ENCODE data around the gene HDAC11.
"Not testable (repeated sequence)": the region's sequence is repeated elsewhere in the genome, so short reads cannot be mapped to it uniquely, and the experiment has no call there.

Gene HDAC11

DNA sequence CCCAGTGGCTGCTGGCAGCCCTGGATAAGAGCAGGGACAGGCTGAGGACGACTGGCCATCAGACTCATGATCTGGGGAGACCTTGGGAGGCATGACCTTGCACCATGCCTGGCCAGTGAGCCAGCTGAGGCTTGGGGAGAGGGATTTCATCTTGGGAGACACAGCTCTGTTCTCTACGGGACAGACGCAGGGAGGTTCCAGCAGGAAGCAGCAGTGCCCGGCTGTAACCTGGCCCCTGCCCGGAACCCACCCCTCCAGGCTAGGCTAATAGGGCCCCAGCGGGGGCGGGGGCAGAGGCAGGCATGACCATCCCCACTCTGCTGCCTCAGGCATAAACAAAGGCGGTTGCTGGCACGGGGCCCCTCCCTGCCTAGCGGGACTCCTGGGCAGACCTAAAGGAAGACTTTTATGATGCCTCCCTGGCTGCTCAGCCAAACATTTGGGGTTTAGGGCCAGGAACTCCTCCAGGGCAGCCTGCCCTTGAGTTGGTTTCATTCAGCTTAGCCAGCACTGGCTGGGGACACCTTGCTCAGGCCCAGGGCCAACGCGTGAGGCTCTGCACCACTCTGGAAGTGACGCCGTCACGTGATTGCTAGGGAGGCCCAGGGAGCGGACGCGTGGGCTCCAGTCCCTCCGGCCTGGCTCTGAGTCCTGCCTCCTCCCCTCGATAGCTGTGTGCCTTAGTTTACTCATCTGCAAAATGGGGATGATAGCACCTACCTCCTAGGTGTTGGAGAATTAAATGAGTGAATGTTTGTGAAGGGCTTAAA is 27.6 kb downstream of the HDAC11 start:
- DNase-seq (ENCODE audit: low spot score), result peak; percentile 57

DNA sequence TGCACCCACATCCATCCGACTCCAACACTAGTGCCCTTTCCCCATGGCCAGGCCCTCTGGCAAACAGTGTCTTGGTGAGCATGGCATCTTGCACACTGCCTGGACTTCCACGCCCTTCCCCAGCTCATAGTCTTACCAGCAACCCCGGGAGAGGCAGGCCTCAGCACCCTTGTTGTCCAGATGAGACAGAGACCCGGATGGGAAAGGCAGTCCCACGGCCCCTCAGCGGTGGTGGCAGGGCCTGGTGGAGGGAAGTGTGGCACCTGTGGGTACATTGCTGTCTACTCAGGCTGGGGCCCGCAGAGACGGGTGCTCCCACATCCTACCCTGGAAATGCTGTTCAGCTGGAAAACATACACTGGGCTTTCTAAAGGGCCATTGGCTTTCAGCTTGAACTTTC is 28.4 kb downstream of the HDAC11 start:
- no peak for DNase-seq (ENCODE audit: low spot score)

GRCh38 chr3:13509059-13509815 is 29.1 kb downstream of the HDAC11 start:
- DNase-seq (ENCODE audit: low spot score), result no peak

DNA sequence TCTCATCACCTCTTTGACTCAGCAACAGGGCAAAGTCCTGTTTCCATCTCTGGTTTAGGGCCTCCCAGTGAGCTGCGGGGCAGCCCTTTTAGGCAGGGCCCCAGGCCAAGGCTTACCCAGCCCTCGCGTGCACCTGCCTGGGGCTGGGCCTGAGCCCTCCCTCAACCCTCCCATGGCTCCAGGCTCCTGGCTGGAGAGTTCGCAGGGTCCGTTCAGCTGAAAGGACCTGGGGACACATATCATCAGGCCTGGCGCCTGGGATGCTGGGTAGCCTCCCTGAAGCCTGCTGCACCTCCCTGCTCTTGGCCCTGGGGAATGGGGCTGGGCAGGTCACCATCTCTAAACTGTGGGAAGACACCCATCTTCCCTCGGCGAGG is 29.7 kb downstream of the HDAC11 start:
- DNase-seq (ENCODE audit: low spot score), result no peak

DNA sequence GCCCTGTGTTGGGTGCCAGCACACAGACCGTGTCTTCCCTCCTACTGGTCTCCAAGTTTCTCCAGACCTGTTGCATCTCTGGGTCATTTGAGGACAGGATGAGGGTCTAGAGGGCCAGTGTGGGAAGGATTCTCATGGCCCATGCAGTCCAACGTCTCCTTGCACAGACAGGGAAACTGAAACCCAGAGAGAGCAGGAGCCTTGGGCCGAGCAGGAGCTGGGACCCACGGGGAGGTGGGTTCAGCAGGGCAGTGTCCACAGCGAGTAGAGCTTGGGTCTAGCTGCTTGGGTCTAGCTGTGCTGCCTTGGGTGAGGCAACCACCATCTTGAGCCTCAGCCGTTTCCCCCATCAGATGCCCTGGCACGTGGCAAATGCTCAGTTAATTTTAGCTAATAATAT is 32.3 kb downstream of the HDAC11 start:
- DNase-seq (ENCODE audit: low spot score), result no peak

DNA sequence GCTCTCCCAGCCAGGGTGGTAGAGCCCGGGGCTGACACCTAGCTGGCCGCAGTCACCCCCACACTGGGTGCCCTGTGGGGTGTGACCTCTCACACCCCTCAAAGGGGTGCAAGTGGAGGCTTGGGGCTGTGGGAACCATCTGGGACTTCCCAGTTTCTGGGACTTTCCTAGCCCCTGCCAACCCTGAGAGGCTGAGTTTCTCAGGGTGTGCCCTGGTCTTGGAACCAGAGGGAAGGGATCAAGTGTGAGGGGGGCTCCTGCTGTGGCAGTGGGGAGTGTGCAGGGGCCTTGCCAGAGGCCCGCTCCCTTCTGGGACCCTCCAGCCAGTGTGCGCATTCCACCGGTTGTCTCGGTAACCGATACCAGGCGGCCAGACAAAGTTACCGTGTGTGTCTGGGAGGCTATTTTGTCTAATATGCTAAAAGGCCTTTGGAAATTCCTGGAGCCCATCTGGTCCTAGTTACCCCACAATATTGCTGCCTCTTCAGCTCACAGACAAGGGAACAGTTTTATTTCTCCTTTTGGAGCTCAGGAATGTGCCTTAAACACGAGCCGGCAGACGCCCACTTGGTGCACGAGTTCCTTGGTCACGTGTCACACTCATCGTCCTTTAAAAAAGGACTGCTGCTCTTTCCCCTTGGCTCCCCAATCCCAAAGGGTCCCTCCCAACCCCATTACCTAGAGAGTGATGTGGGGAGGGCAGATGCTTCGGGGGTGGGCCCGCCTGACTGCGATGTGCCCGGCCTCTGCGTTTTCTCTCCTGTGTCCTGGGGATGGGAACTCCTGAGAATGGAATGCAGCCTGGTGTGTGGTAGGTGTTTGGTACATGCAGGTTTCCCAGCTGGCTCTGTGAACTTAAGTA is 33.2 kb downstream of the HDAC11 start:
- peak; percentile 85 for DNase-seq (ENCODE audit: low spot score)

- DNase-seq (ENCODE audit: low spot score), result peak; percentile 48
Observed at GRCh38 chr3:13513913-13514517, 33.9 kb downstream of the HDAC11 start.

DNA sequence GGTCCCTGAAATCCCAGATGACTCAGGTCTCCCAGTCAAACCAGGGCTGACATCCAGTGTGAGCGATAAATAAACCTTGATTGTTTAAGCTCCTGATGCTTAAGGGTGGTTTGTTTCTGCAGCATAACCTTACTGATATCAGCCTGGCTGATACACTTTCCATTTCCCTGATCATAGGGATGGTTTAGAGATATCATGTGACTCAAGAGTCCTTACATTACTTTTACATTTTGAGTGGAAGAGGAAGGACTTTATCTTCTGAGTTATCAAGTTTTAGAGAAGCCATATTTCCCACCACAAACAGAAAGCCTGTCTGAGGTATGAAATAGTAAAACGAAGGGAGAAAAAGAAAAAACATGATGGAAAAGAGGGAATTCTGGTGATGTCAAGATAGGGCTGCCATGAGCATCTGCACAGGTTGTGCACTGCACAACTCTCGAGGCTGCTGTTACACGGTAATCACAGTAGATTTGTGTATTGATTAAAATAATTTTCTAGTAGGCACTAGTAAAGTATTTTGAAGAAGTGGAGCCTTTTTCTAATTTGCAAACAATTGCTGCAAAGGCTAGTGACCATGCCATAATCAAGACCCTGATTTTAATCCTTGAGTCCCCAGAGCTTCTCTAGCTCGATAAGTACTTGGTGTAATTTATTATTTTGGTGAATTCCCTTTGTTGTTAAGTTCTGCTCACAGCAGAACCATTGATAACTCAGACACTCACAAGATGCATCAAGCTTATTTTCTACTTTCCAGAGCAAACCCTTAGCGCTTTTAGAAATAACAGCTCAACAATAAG is 34.7 kb downstream of the HDAC11 start:
- DNase-seq (ENCODE audit: low spot score), result no peak

DNA sequence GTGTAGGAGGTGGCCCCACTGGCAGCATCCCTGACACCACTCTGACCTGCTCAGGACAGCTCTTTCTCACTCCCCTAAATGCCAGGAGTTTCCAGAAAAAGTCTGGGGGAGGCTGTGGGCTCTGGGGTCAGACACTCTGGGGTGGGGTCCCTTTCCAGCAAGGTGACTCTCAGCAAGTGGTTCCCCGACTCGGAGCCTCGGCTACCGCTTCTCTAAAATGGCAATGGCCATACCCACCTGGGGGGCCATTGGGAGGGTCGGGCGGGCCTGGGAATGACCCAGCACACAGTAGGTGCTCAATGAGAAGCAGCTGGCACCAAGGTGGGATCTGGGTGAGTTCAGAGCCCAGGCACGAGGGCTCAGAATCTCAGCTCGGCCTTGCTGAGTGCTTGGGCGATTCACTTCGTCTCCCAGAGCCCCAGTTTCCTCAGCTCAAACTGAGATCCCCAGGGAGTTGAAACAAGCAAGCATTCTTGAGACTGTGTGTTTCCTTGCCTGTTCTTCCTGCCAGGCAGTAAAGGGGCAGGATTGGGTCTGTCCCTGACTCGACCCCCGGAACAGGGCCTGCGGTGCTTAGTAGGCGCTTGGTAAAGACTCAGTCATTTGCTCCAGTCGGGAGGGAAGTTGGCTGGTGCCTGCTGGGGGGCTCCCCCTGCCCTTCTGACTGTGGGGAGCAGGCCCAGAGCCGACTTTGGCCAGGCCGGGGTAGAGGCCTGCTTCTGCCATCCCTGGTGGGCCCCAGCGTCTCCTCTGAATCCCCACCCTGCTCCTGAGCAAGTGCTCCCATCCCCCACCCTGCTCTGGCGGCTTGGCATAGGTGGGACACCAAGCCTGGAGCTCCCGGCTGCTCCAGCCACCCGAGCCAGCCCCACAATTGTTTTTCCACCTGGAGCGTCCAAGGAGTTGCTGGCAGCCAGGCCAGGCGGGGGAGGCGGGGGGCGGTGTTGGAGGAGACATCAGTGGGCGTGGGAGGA is 36.0 kb downstream of the HDAC11 start:
- DNase-seq (ENCODE audit: low spot score), result no peak

DNA sequence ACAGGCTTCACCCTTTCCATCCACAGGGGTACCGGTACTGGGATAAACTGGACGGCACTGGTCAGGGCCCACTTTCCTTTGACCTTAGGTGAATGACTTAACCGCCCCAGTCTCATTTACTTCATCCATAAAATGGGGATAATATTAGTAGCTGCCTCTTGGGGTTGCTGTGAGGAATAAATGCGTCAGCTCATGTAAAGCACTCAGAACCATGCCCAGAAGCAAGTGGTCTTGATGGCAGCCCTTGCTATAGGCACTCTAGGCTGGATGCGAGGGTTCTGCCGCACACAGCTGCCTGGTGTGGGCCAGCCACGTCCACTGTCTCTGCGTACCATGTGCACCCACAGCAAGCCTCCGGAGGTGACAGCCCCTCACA is 36.6 kb downstream of the HDAC11 start:
- DNase-seq (ENCODE audit: low spot score), result no peak

DNA sequence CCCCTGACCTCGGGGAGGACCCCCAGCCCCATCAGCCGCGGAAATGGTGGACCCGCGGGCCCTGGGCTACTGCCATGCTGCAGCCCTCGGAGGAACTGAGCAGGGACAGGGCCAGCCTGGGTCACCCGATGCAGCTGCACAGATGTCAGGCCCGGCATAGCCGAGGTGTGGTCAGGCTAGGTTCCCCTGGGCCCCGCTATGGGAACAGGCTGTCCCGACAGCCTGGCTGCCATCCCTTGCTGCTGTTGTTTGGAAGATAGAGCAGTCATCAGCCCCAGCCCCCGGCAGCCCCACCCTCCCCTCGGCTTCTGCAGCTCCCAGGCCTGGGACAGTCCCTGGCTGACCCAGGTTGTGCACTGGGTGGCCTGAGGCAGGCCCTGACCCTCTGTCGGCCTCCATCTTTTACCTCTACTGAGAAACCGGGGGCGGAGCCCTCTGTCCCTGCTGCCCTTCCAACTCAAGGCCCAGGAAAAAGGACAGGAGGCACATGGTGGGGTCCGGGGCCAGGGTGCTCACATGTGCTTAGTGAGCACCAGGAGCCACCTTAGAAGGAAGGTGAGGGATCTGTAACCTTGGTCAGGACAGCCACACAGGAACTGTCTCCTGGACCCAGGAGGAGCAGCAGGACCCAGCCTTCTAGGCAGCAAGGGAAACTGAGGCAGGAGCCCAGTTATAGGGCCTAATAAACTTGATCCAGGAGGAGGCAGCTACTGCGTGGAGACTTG is 37.3 kb downstream of the HDAC11 start:
- no peak for DNase-seq (ENCODE audit: low spot score)

DNA sequence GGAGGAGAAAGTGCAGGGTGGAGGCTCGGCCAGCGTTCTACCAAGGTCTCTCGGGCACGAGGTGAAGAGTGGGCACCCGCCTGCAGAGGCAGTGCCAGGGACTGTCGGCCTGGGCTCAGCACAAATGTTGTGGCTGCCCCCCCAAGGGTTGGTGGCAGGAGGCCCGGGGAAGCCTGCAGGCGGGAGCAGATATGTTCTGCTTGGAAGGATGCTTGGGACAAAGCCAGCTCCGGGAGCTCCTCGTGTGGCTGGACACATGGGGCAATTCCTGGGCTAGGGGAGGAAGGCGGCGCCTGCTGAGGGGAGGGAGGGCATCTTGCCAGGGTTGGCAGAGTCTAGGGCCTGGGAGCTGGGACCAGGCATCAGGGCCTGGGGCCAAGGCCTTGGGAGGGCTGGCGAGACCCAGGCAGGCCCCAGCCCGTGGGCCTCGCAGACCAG is 38.4 kb downstream of the HDAC11 start:
- DNase-seq (ENCODE audit: low spot score), result peak; percentile 62

DNA sequence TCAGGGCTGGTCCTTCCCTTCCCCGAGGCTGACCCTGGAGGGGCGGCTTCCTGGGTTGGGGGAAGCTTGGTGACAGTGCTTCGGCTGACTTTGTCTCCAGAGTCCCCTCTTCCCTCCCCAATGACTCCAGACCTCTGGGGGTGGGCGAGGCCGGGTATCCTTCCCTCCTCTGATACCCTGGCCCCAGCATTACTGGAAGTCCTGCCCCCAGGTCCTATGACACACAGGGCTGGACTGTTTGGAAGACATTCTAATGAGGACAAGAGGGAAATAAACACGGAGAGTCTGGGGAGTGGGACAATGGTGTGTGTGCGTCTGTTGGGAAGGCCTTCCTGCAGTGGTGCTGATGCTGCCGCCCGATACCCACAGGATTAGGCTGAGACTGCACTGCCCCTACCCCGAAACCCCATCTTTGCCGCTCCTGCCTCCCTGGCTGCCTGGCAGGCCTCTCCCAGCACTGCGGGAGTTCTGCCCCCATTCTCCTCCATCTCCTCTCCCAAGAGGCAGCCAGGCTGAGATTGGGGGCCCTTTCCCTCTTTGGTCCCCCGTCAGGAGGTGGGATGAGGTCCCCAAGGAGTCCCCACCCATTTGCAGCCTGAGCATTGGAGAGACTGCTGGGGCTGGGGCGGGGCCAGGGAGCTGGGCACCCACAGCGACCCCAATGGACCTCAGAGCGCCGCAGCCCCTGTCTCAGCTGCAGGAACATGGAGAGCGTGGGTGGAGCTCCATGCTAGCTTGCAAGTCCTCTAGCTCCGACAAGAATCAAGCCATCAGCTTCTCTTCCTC is 39.1 kb downstream of the HDAC11 start:
- no peak for DNase-seq (ENCODE audit: low spot score)

- no peak for DNase-seq (ENCODE audit: low spot score)
Observed at GRCh38 chr3:13520326-13520880, 40.3 kb downstream of the HDAC11 start.

- no peak for DNase-seq (ENCODE audit: low spot score)
Observed at GRCh38 chr3:13521309-13521708, 41.2 kb downstream of the HDAC11 start.

GRCh38 chr3:13521749-13522148 is 41.6 kb downstream of the HDAC11 start:
- not testable (repeated sequence) for DNase-seq (ENCODE audit: low spot score)

- no peak for DNase-seq (ENCODE audit: low spot score)
Observed at GRCh38 chr3:13522236-13522635, 42.1 kb downstream of the HDAC11 start.

DNA sequence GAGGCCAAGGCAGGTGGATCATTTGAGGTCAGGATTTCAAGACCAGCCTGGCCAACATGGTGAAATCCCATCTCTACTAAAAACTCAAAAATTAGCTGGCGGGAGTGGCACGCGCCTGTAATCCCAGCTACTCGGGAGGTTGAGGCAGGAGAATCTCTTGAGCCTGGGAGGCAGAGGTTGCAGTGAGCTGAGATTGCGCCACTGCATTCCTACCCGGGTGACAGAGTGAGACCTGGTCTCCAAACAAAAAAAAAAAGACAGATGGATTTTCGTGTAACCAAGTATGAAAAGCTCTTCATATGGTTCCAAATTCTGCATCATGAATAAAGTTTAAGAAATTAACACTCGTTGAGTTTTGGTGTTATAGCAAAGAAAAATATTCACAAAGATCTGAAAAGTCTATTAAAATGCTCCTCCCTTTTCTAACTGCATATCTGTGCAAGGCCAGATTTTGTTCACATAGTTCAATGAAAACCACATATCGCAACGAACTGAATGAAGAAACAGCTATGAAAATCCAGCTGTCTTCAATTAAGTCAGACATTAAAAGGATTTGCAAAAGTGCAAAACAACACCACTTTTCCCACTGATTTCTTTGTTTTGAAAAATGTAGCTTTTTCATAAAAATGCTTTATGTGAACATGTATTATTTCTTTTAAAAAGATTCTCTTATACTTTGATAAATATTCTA is 45.0 kb downstream of the HDAC11 start:
- DNase-seq (ENCODE audit: low spot score), result peak; percentile 46
